RWPE1 (cell line): ENCODE results near the gene PLGRKT.
"Not testable (repeated sequence)": the region's sequence is repeated elsewhere in the genome, so short reads cannot be mapped to it uniquely, and the experiment has no call there.

ENCODE experiments used
- CTCF ChIA-PET: fragments of 350-600 bp; sonication (Branson Sonifier 250); formaldehyde crosslinking; extraction: SDS; loops from one replicate; lab custom pipeline; 2021; lab: Yijun Ruan, JAX
- POLR2A ChIA-PET: fragments of 400-600 bp; formaldehyde crosslinking; extraction: SDS; loops from one replicate; lab custom pipeline; 2020; ENCODE audit warnings: antibody characterized with exemption; ENCODE audit not compliant: low non-redundant PET; lab: Yijun Ruan, JAX
- DNase-seq: peaks from one replicate; pipeline ENCODE4 v3.0.0; 2012; ENCODE audit warnings: low spot score
- H3K27ac ChIP-seq: fragments of 450-650 bp; 2 replicates; pipeline ENCODE4 v1.5.1; 2017
- TF ChIP-seq, protein P1 (sequence below): fragments of 450-650 bp; conservative IDR thresholded peaks from 2 replicates; pipeline ENCODE4 v1.5.1; 2017; ENCODE audit warnings: low read depth, mild to moderate bottlenecking

Gene PLGRKT

DNA sequence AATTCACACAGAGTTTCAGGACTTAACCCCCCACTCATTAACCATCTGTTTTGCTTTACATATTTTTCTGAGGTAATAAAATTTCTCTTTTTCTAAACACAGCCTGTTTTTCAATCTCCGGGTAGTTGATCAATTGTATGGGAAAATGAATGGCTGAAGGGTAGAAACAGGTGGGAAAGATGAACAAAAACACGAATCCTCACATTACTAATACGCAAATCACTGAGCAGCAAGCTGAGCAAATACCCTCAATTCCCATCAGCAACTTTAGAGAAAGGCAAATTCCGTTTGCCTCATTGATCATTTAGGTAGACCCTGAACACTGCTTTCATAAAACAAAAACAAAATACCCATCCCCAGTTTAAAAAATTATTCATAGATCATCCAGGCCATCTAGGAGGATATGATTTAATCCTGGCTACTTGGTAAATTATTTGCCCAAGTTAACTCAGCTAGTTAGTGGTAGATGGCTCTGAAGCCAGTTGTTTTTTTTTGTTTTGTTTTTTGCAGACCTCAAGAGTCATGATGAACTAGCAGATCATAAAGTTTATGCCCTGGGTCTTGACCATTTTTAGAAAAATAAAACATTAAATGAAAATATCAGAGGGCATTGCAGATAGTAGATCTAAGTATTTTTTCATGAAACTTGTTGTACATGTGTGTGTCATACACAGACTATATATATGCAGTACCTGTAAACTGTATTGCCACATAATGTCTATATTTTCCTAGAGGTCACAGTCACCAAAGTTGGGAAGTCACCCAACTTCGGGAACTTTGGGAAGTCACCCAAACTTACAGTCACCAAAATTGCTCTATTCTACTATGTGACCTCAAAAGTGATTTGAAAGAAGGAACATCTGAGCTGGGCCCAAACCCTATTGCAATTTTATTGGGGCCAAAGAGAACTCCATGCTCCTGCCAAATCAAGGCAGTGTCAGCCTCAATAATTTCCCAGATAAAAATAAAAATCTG lies 11.0 kb upstream of the PLGRKT start:
- TF ChIP-seq, protein P1, sequence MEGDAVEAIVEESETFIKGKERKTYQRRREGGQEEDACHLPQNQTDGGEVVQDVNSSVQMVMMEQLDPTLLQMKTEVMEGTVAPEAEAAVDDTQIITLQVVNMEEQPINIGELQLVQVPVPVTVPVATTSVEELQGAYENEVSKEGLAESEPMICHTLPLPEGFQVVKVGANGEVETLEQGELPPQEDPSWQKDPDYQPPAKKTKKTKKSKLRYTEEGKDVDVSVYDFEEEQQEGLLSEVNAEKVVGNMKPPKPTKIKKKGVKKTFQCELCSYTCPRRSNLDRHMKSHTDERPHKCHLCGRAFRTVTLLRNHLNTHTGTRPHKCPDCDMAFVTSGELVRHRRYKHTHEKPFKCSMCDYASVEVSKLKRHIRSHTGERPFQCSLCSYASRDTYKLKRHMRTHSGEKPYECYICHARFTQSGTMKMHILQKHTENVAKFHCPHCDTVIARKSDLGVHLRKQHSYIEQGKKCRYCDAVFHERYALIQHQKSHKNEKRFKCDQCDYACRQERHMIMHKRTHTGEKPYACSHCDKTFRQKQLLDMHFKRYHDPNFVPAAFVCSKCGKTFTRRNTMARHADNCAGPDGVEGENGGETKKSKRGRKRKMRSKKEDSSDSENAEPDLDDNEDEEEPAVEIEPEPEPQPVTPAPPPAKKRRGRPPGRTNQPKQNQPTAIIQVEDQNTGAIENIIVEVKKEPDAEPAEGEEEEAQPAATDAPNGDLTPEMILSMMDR: no peak
- ChIA-PET POLR2A (no interaction called here), CTCF (interaction anchor here (0.6 to 1.4 kb wide), 3 partner anchors 12 to 262 kb away, joined by 3 to 4 read pairs (median 3); no protein-coding TSS in a partner anchor)
- H3K27ac ChIP-seq: no peak overlapping the region
- DNase-seq: no peak

DNA sequence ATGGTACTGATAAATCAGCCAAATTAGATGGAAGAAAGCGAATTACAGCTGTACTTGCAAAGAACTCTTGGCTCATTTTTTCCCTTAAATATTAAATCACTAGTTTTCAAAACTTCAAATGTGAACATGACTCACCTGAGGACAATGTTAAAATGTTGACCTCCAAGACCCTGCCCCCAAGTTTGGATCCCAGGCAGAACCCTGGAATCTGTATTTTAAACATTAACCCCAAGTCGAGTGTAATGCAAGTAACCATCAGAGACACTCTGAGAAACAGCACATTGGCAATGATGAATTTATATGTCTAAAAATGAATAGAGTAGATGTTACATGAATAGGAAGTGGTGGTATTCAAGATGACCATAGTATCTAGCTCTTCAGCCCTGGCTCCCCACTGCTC lies 10.3 kb upstream of the PLGRKT start:
- POLR2A ChIA-PET: no interaction called here
- TF ChIP-seq, protein P1: no peak
- CTCF ChIA-PET: no interaction called here
- no peak for DNase-seq
- H3K27ac ChIP-seq: no peak overlapping the region

DNA sequence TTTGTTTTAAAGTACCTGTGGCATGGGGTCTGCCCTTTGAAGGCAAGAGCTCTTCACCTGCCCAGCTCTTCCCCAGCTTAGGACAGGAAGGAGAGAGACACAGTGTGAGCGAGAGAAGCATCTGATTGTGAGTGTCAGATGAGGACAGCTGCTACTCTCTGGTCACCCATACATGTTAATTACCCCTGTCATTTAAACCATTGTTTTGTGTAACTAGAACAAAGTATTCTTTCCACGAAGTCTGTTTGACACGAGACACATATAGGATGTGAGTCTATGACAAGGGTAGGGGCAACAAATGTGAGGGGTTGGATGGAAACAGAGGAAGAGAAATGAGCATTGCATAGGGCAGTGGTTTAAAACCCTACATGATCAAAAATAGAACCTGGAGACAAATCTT lies 9.6 kb upstream of the PLGRKT start:
- ChIA-PET POLR2A (no interaction called here), CTCF (no interaction called here)
- TF ChIP-seq, protein P1: no peak
- no peak overlapping the region for H3K27ac ChIP-seq
- DNase-seq: no peak

DNA sequence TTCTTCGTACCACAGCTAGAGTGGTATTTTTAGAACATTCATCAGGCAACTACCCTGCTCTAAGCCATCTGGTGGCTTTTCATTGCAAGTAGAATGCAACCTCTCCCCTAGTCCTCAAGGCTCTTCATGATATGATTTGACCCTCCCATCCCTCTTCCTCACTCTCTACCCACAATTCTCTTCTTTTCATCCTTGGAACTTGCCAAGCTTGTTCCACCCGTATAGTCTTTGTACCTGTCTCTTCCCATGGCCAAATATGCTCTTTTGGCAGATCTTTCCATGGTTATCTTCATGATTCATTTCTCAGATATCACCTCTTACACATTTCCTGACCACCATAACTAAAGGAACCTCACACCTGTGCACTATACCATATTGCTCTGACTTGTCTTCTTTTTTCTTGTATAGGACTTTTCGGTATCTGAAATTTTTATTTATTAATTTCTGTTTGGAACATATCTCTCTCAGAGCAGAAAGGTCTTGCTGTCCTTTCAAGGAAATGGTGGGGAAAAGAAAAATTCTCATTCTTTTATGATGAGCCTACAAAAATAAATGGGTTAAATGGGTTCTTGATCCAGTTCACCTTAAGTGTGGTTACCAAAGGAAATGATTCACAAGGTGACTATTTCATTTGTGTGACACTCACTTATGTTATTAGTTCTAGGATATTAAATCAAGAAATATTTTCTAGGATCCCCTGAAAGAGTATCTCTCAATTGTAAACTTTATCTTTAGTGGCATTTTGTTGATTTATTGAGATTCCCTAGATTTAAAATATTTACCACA lies 8.9 kb upstream of the PLGRKT start:
- TF ChIP-seq, protein P1: no peak
- ChIA-PET POLR2A (no interaction called here), CTCF (interaction anchor here (1.0 kb wide), 1 partner anchor 154 kb away, joined by 3 read pairs; no protein-coding TSS in a partner anchor)
- peak; percentile 5 for DNase-seq
- no peak overlapping the region for H3K27ac ChIP-seq

DNA sequence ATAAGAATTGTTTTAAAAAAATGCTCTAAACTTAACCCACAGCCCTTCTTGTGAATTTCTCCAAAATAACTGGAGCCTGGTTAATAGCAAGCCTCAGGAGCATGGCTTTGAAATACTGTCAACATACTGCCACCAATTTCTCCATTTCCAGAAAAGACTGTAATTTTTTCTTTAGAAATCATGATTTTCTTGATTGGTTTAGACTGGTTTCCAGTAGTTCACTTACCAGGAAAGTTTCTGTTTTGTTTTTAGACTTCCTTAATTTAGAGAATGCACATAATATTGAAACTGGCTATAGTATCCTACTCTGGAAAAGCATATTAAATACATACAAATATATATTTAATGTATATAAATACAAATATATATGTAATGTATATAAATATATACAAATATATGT lies 8.2 kb upstream of the PLGRKT start:
- H3K27ac ChIP-seq: no peak overlapping the region
- ChIA-PET CTCF (interaction anchor here (1.0 kb wide), 1 partner anchor 155 kb away, joined by 3 read pairs; no protein-coding TSS in a partner anchor), POLR2A (no interaction called here)

DNA sequence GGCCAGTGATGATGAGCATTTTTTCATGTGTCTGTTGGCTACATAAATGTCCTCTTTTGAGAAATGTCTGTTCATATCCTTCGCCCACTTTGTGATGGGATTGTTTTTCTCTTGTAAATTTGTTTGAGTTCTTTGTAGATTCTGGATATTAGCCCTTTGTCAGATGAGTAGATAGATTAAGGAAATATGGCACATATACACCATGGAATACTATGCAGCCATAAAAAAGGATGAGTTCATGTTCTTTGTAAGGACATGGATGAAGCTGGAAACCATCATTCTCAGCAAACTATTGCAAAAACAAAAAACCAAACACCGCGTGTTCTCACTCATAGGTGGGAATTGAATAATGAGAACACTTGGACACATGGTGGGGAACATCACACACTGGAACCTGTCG lies 7.4 kb upstream of the PLGRKT start:
- POLR2A ChIA-PET: not testable (repeated sequence)

More for the DNA sequence above, 8.2 kb upstream of the PLGRKT start:
- DNase-seq: no peak
- TF ChIP-seq, protein P1: no peak

More for the DNA sequence above, 7.4 kb upstream of the PLGRKT start:
- H3K27ac ChIP-seq, CTCF ChIA-PET, DNase-seq: not testable (repeated sequence)
